ENCODE measurements around the gene MAL. TPM values are rescaled to one million over a fixed set of nuclear protein-coding genes. Genes with fewer than 3 reads are reported as not detected.

Gene MAL
- polyA plus RNA-seq, 1 of the 3 experiments (the other 2 are of a cell fraction), result not detected

GRCh38 chr2:94999431-94999883 is 26.1 kb upstream of the MAL start:
- Histone ChIP-seq H3K4me1 (ENCODE audit: control insufficient read depth in 1 of 2, insufficient read depth in 2 of 2, low read depth in 1 of 2, low read length in 1 of 2) (no peaks in the 10 kb centered on the region; a peak in 1 of 4 replicates), H3K36me3 (replicated peaks in 1 of 2; ENCODE audit: control insufficient read depth in 1 of 2, insufficient read depth in 2 of 2, low read length in 1 of 2) (no peaks in the 10 kb centered on the region), H3K27ac (ENCODE audit: low read depth in 2 of 2, low read length in 1 of 2) (no peak overlapping the region), H3K27me3 (ENCODE audit: insufficient read depth) (peaks cover 52% of the 10 kb centered on the region), H2AFZ (ENCODE audit: low read depth) (no peak overlapping the region), H3K4me3 (ENCODE audit: low read depth in 2 of 2, low read length in 1 of 2) (no peak overlapping the region), H3K4me2 (no peak overlapping the region), H3K9ac (no peak overlapping the region), H3F3A (replicated peaks; ENCODE audit: insufficient read depth) (no peaks in the 10 kb centered on the region), H4K20me1 (ENCODE audit: insufficient read depth) (no peaks in the 10 kb centered on the region), H3K9me3 (no peaks in the 10 kb centered on the region), H3K79me2 (ENCODE audit: insufficient read depth) (no peaks in the 10 kb centered on the region), H3K9me2 (no peaks in the 10 kb centered on the region)
- no peak for DNase-seq
- POLR2A ChIA-PET, result no interaction called here
- TF ChIP-seq JUND (IDR thresholded peaks at IDR 0.05) (no peak), RXRA (IDR thresholded peaks at IDR 0.05; ENCODE audit: borderline replicate concordance, low read depth) (no peak), RCOR1 (IDR thresholded peaks at IDR 0.05; ENCODE audit: low read length) (no peak), NFIC (IDR thresholded peaks at IDR 0.05; ENCODE audit: borderline replicate concordance) (no peak), RAD21 (IDR thresholded peaks at IDR 0.05; ENCODE audit: low read length) (no peak), MEF2A (IDR thresholded peaks at IDR 0.05; ENCODE audit: borderline replicate concordance, low read depth) (no peak), ELF1 (IDR thresholded peaks at IDR 0.05) (no peak), IRF3 (IDR thresholded peaks at IDR 0.05; ENCODE audit: low read depth, low read length) (no peak)
- TF ChIP-seq, protein P1, sequence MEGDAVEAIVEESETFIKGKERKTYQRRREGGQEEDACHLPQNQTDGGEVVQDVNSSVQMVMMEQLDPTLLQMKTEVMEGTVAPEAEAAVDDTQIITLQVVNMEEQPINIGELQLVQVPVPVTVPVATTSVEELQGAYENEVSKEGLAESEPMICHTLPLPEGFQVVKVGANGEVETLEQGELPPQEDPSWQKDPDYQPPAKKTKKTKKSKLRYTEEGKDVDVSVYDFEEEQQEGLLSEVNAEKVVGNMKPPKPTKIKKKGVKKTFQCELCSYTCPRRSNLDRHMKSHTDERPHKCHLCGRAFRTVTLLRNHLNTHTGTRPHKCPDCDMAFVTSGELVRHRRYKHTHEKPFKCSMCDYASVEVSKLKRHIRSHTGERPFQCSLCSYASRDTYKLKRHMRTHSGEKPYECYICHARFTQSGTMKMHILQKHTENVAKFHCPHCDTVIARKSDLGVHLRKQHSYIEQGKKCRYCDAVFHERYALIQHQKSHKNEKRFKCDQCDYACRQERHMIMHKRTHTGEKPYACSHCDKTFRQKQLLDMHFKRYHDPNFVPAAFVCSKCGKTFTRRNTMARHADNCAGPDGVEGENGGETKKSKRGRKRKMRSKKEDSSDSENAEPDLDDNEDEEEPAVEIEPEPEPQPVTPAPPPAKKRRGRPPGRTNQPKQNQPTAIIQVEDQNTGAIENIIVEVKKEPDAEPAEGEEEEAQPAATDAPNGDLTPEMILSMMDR (IDR thresholded peaks at IDR 0.05), result no peak
- WGBS (ENCODE audit: low lambda C conversion rate), result 35% methylated on average over 5 of the region's 7 CpGs
- CTCF ChIA-PET, result interaction anchor here (0.7 to 1.5 kb wide), 2 partner anchors 8 to 13 kb away, joined by 3 to 4 read pairs; no protein-coding TSS in a partner anchor

- no peak overlapping the region for H3K4me3 ChIP-seq (ENCODE audit: low read depth in 2 of 2, low read length in 1 of 2)
- no peaks in the 10 kb centered on the region for H3K9me2 ChIP-seq
- H4K20me1 ChIP-seq (ENCODE audit: insufficient read depth), result no peaks in the 10 kb centered on the region
- H2AFZ ChIP-seq (ENCODE audit: low read depth), result no peak overlapping the region
- H3F3A ChIP-seq (replicated peaks; ENCODE audit: insufficient read depth), result no peaks in the 10 kb centered on the region
- ChIA-PET POLR2A (no interaction called here), CTCF (interaction anchor here (0.9 kb wide), 1 partner anchor 22 kb away, joined by 4 read pairs; no protein-coding TSS in a partner anchor)
- DNase-seq, result no peak
- H3K4me1 ChIP-seq (ENCODE audit: control insufficient read depth in 1 of 2, insufficient read depth in 2 of 2, low read depth in 1 of 2, low read length in 1 of 2), result no peaks in the 10 kb centered on the region; a peak in 1 of 4 replicates
- H3K4me2 ChIP-seq, result no peak overlapping the region
- H3K27ac ChIP-seq (ENCODE audit: low read depth in 2 of 2, low read length in 1 of 2), result no peak overlapping the region
- no peak overlapping the region for H3K9ac ChIP-seq
- no peaks in the 10 kb centered on the region for H3K36me3 ChIP-seq (replicated peaks in 1 of 2; ENCODE audit: control insufficient read depth in 1 of 2, insufficient read depth in 2 of 2, low read length in 1 of 2)
- TF ChIP-seq FOXJ3 (CRISPR knock-in tag; IDR thresholded peaks at IDR 0.05) (no peak), FOSL2 (IDR thresholded peaks at IDR 0.05; ENCODE audit: borderline replicate concordance, low read depth) (no peak), POLR2AphosphoS5 (IDR thresholded peaks at IDR 0.05; ENCODE audit: low read depth, low read length) (no peak), RXRA (IDR thresholded peaks at IDR 0.05; ENCODE audit: borderline replicate concordance, low read depth) (no peak), REST (IDR thresholded peaks at IDR 0.05; ENCODE audit: low read depth, low read length) (no peak), TAF1 (IDR thresholded peaks at IDR 0.05; ENCODE audit: borderline replicate concordance, low read depth, low read length) (no peak), MXI1 (IDR thresholded peaks at IDR 0.05; ENCODE audit: low read depth, low read length) (no peak), ELF1 (IDR thresholded peaks at IDR 0.05) (no peak), GABPA (IDR thresholded peaks at IDR 0.05; ENCODE audit: low read depth) (no peak), JUND (IDR thresholded peaks at IDR 0.05) (no peak), SMC3 (IDR thresholded peaks at IDR 0.05; ENCODE audit: low read depth, low read length) (no peak)
- TF ChIP-seq, protein P2, sequence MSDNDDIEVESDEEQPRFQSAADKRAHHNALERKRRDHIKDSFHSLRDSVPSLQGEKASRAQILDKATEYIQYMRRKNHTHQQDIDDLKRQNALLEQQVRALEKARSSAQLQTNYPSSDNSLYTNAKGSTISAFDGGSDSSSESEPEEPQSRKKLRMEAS (IDR thresholded peaks at IDR 0.05; ENCODE audit: low read depth), result no peak
- no peaks in the 10 kb centered on the region for H3K9me3 ChIP-seq
- H3K79me2 ChIP-seq (ENCODE audit: insufficient read depth), result no peaks in the 10 kb centered on the region
- H3K27me3 ChIP-seq (ENCODE audit: insufficient read depth), result peaks cover 45% of the 10 kb centered on the region
- WGBS (ENCODE audit: low lambda C conversion rate), result 6% methylated on average over 3 of the region's 5 CpGs
Observed at GRCh38 chr2:95001051-95001562, 24.4 kb upstream of the MAL start.

Data from SK-N-SH (cell line).